ENCODE results near the gene PPP6R2. TPM values are rescaled to one million over a fixed set of nuclear protein-coding genes. Genes with fewer than 3 reads are reported as not detected.

Gene PPP6R2
- total and polyA plus RNA-seq, 4 donors: 35.2 to 70.0 (median 46.6) TPM

DNA sequence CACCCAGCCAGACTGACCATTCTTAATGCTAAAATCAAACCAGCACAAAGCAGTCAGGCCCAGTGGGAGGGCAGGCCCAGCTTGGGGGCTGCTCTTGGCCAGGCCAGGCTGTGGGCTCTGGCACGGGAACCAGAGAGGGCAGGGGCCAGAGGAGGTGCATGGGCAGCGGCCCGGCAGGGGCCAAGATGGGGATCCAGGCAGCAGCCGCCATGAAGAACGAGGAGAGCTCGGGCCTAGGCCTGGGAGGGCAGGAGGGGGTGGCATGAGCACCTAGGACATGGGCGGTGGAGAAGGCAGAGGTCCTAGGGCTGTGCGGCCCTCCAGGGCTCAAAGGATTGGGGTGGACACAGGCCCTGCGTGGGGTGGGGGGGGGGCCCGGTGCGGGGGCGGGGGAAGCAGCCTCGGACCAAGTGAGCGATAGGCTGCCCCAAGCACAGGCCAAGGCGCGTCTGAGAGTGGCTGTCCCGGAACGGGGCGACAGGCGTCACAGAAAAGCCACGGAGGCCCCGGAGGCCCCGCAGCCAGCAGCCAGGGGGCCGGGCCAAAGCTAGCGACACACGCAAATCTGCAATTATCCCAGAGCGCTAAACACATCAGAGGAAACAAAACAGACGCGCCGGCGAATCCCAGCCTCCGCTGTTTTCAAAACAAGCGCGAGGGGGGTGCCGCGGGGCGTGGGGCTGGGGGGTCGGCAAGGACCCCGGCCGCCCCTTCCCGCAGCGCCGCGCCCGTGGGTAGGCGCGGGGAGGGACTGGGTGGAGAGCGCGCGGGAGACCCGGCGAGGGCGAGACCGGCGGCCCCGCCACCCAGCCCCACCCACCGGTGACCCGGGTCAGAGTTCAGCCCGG is 44.0 kb upstream of the PPP6R2 start:
- no peaks in the 10 kb centered on the region for H3K27me3 ChIP-seq (ENCODE audit: control insufficient read depth in 3 of 3, insufficient read depth in 3 of 3, low read length in 2 of 3)
- no peak overlapping the region for H3K4me3 ChIP-seq
- WGBS, 2 donors: 17 to 35% methylated on average over 52 to 59 of the region's 59 CpGs
- H3K4me1 ChIP-seq (ENCODE audit: control insufficient read depth in 5 of 5, insufficient read depth in 5 of 5, low read length in 5 of 5): peaks cover 11 to 65% (median 37%) of the 10 kb centered on the region in 5 donors
- H3K27ac ChIP-seq (ENCODE audit: low read depth in 1 of 2, low read length in 1 of 2): peak overlapping the region in 1 of 2 donors; percentile 58
- H3K36me3 ChIP-seq (ENCODE audit: control insufficient read depth in 4 of 4, insufficient read depth in 4 of 4, low read length in 4 of 4): peaks cover 0 to 17% (median 1%) of the 10 kb centered on the region in 4 donors
- H3K9me3 ChIP-seq (ENCODE audit: control insufficient read depth in 4 of 4, insufficient read depth in 3 of 4, low read length in 3 of 4): no peaks in the 10 kb centered on the region
- TF ChIP-seq, protein P1, sequence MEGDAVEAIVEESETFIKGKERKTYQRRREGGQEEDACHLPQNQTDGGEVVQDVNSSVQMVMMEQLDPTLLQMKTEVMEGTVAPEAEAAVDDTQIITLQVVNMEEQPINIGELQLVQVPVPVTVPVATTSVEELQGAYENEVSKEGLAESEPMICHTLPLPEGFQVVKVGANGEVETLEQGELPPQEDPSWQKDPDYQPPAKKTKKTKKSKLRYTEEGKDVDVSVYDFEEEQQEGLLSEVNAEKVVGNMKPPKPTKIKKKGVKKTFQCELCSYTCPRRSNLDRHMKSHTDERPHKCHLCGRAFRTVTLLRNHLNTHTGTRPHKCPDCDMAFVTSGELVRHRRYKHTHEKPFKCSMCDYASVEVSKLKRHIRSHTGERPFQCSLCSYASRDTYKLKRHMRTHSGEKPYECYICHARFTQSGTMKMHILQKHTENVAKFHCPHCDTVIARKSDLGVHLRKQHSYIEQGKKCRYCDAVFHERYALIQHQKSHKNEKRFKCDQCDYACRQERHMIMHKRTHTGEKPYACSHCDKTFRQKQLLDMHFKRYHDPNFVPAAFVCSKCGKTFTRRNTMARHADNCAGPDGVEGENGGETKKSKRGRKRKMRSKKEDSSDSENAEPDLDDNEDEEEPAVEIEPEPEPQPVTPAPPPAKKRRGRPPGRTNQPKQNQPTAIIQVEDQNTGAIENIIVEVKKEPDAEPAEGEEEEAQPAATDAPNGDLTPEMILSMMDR (IDR thresholded peaks at IDR 0.05; ENCODE audit: control extremely low read depth, extremely low read depth): no peak
- DNase-seq: peak; percentile 62 to 74 (median 72)
- no peak overlapping the region for H3K9ac ChIP-seq (ENCODE audit: insufficient read depth in 1 of 2, low read length in 2 of 2)
- ATAC-seq (ENCODE audit: insufficient read depth, low FRiP score): no peak

DNA sequence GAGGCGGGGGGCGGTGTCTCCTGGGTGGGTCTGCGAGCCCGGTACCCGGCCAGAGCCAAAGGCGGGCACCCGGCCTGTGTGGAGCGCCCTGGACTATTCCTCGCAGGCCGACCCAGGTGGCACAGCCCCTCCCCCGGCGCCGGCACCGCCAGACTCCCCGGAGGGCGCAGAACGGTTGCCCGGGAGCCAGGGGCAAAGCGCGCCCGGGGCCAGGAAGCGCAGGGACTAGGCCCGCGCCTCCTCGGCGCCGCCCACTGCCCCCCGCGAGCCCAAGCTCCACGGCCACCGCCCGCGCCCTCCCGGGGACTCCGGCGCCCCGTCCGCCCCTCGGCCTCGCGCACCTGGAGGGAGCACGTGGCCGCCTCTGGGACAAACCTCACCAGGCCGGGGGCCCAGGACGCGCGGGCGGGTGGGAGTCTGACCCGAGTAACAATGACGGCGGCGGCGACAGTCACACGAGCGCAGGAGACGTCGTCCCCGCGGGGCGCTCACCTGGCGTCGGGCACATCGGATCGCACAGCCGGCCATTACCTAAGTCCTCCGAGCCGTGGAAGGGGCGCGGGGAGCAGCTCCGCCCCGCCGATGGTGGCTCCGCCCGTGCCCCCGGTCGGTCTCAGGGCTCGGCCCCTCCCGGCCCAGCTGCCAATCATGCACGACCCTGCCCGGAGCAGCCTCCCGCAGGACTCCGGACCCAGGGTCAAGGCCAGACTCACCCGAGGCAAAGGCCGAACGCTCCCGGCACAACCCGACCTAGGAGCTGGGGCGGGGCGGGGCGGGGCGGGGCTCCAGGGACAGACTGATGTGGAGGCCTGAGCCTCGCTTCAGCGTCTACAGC is 43.1 kb upstream of the PPP6R2 start:
- no peaks in the 10 kb centered on the region for H3K9me3 ChIP-seq (ENCODE audit: control insufficient read depth in 4 of 4, insufficient read depth in 3 of 4, low read length in 3 of 4)
- WGBS, 2 donors: 35 to 40% methylated on average over 66 to 93 of the region's 93 CpGs
- ATAC-seq (ENCODE audit: insufficient read depth, low FRiP score) (no peak), DNase-seq (no peak)
- H3K36me3 ChIP-seq (ENCODE audit: control insufficient read depth in 4 of 4, insufficient read depth in 4 of 4, low read length in 4 of 4): peaks cover 0 to 17% (median 3%) of the 10 kb centered on the region in 4 donors
- H3K4me3 ChIP-seq: no peak overlapping the region
- peaks cover 11 to 68% (median 38%) of the 10 kb centered on the region in 5 donors for H3K4me1 ChIP-seq (ENCODE audit: control insufficient read depth in 5 of 5, insufficient read depth in 5 of 5, low read length in 5 of 5)
- H3K27me3 ChIP-seq (ENCODE audit: control insufficient read depth in 3 of 3, insufficient read depth in 3 of 3, low read length in 2 of 3): no peaks in the 10 kb centered on the region
- peak overlapping the region in 1 of 2 donors; percentile 84 for H3K27ac ChIP-seq (ENCODE audit: low read depth in 1 of 2, low read length in 1 of 2)
- TF ChIP-seq, protein P1 (IDR thresholded peaks at IDR 0.05; ENCODE audit: control extremely low read depth, extremely low read depth): no peak
- H3K9ac ChIP-seq (ENCODE audit: insufficient read depth in 1 of 2, low read length in 2 of 2): no peak overlapping the region

DNA sequence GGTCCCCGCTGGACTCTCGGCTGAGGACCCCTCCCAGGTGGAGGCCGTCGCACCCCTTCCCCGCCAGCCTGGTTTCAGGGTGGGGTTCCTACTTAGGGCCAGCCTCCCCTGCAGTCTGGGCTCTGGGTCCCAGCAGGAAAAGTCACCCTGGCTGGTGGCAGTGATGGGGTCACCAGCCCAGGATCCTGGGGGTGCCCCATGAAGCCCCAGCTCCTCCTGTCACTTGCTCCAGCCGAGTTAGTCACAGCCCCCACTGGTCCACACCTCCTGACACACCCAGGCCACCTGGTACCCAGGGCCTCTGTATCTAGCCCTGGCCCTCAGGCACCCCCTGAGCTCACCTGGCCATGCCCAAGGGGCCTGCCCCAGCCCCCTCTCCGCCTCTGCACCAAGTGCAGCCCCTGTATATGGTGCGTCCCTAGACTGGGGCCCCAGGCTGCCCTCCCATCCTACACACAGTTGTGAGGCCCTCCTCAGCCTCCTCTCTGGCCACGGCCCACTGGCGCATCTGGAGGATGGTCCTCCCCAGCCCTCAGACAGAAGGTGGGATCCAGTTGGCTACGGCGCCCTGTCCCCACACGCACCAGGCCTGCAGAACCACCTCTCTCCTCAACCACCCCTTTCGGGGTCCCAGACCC is 42.4 kb upstream of the PPP6R2 start:
- DNase-seq: no peak
- Histone ChIP-seq H3K4me3 (no peak overlapping the region), H3K4me1 (ENCODE audit: control insufficient read depth in 5 of 5, insufficient read depth in 5 of 5, low read length in 5 of 5) (peaks cover 11 to 74% (median 43%) of the 10 kb centered on the region in 5 donors), H3K27ac (ENCODE audit: low read depth in 1 of 2, low read length in 1 of 2) (peak overlapping the region in 1 of 2 donors; percentile 84), H3K9me3 (ENCODE audit: control insufficient read depth in 4 of 4, insufficient read depth in 3 of 4, low read length in 3 of 4) (no peaks in the 10 kb centered on the region), H3K36me3 (ENCODE audit: control insufficient read depth in 4 of 4, insufficient read depth in 4 of 4, low read length in 4 of 4) (peaks cover 0 to 17% (median 3%) of the 10 kb centered on the region in 4 donors), H3K27me3 (ENCODE audit: control insufficient read depth in 3 of 3, insufficient read depth in 3 of 3, low read length in 2 of 3) (no peaks in the 10 kb centered on the region), H3K9ac (ENCODE audit: insufficient read depth in 1 of 2, low read length in 2 of 2) (no peak overlapping the region)
- TF ChIP-seq, protein P1 (IDR thresholded peaks at IDR 0.05; ENCODE audit: control extremely low read depth, extremely low read depth): no peak
- ATAC-seq (ENCODE audit: insufficient read depth, low FRiP score): no peak
- 81 to 91% methylated on average over 14 of the region's 14 CpGs for WGBS, 2 donors
